Astrocyte of the spinal cord (primary cell): ENCODE results near the gene ZNF497.
A peak's percentile ranks its signal among the peaks of the same experiment; 100 is the strongest.
"Not testable (repeated sequence)": the region's sequence is repeated elsewhere in the genome, so short reads cannot be mapped to it uniquely, and the experiment has no call there.

ENCODE experiments used
- DNase-seq: peaks from one replicate; pipeline ENCODE4 v3.0.0; 2011; ENCODE audit warnings: low read depth, low spot score
- H3K4me3 ChIP-seq: 2 replicates; pipeline ENCODE4 v1.5.1; 2011; ENCODE audit warnings: low read depth, mild to moderate bottlenecking, low read length, moderate library complexity
- in situ Hi-C: cut with HindIII; loops from 2 replicates; pipeline ENCODE4 v1.10.0; 2017; ENCODE audit warnings: low sequenced_read_pairs
- TF ChIP-seq, protein P1 (sequence below): IDR thresholded peaks from 2 replicates; pipeline ENCODE4 v1.5.1; 2012; ENCODE audit warnings: low read depth, mild to moderate bottlenecking, low read length, inconsistent platforms

ZNF497 gene

DNA sequence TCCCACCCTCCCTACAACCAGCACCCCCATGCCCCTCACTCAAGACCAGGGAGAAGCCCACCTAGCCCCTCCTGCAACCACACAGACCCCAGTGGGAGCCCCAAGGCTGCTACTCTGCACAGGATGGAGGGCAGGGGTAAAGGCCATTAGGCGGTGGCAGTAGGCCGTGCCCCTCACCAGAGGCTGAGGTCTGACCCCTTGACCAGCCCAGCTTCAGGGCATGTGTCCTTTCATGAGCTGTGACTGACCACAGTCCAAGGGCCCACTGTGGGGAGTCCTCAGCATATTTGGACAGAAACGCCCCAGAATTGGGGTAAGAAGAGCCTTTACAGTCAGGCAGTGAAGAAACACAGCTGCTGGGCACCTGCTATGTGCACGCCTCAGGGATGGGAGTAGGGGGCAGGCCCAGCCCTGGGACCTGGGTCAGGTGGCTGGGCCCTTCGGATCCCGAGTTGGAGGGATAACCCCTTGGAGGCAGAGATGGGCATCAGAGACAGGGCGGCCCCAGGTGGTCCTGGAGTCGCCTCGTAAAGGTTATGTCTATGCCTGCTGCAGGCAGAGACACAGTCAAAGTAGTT lies 22.9 kb upstream of the ZNF497 start:
- no peak overlapping the region for H3K4me3 ChIP-seq
- in situ Hi-C loops = no loop called here
- TF ChIP-seq, protein P1, sequence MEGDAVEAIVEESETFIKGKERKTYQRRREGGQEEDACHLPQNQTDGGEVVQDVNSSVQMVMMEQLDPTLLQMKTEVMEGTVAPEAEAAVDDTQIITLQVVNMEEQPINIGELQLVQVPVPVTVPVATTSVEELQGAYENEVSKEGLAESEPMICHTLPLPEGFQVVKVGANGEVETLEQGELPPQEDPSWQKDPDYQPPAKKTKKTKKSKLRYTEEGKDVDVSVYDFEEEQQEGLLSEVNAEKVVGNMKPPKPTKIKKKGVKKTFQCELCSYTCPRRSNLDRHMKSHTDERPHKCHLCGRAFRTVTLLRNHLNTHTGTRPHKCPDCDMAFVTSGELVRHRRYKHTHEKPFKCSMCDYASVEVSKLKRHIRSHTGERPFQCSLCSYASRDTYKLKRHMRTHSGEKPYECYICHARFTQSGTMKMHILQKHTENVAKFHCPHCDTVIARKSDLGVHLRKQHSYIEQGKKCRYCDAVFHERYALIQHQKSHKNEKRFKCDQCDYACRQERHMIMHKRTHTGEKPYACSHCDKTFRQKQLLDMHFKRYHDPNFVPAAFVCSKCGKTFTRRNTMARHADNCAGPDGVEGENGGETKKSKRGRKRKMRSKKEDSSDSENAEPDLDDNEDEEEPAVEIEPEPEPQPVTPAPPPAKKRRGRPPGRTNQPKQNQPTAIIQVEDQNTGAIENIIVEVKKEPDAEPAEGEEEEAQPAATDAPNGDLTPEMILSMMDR = no peak
- DNase-seq = no peak

DNA sequence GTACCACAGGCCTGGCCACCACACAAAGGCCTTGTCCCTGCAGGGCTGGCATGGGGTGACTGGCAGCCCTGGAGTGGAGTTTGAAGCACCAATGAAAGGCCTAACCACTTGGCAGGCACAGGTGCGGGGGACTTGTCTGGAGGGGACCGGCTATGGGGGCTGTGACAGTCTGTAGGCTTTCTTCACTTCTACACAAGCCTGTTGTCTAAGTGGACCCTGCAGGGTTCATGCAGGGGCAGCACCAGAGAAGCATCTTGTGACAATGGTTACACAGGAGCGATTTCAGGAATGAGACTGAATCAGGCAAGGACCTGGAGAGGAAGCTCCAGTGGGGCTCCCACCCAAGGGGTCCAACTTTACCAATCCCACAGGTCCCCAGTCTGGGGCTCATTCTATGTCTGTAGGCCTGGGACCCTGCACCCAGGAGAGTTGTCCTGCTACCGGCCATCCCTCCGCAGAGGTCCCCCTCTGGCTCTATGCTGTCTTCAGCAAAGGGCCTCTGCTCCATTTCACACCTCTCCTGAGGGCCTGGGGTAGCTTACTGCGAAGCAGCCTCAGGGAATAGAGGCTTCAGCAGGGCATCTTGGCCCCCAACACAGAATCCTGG lies 20.5 kb upstream of the ZNF497 start:
- DNase-seq = no peak
- TF ChIP-seq, protein P1 = no peak
- no peak overlapping the region for H3K4me3 ChIP-seq
- in situ Hi-C loops = no loop called here

DNA sequence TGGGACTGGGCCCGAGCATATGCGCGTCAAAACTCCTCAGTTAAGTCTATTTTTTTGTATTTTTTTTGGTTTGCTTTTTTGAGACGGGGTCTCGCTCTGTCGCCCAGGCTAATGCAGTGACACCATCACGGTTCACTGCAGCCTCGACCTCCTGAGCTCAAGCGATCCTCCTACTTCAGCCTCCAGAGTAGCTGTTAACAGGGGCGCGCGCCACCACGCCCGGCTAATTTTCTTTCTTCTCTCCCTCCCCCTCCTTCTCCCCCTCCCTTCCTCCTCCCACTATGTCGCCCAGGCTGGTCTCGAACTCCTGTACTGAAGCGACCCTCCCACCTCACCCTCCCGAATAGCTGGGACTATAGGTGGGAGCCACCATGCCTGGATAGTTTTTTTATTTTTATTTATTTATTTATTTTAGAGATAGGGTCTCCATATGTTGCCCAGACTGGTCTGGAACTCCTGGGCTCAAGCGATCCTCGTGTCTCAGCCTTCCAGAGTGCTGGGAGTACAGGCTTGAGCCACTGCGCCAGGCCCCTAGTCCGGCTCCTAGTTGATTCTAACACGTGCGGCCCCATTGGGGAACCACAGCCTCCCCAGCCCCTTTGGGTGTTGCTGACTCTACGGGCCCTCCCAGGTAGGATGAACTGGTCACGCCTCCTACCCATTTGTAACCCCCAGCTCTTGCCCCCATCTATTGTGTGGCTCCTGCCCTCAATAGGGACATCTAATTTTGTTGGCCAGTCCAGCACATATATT lies 19.1 kb upstream of the ZNF497 start:
- H3K4me3 ChIP-seq = peak overlapping the region; percentile 80
- in situ Hi-C loops = no loop called here
- TF ChIP-seq, protein P1 = no peak
- DNase-seq = no peak

DNA sequence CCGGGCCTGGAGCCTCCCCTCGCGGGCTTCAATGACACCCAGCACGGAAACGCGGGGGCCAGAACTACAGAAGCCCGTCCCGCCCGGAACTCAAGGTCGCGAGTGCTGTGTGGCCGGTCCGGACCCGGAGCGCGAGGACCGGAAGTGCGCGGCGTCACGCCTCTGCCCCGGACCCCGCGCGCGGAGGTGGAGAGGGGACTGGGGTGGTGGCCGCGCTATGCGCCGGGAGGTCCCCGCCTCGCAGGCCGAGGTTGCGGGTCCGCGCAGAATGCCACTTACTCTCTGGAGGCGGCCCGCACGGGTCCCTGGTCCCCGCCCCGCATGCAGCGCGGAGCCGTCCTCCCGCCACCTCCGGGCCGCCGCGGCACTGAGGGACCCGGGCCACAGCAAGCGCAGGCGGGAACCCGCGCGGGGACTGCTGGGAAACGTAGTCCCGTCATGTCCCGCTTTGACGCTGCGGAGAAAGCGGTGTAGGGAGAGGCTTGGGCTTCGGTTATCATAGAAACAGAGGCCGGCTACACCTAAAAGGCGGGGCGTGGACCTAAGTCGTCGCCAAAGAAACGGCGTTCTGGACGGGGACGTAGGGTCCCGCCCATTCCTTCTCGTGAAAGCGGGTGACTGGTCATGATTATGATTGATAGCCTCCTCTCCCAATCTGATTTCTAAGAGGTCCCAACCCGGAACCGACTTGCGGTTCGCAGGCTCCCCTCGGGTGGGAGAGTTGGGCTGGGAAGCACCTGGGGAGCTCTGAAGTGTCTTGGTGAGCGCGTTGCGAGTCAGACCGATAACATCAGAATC lies 18.3 kb upstream of the ZNF497 start, which contains the start of gene ZNF837:
Gene ZNF837 (minus strand): TSS at position 369 of the 798 bp plus-strand sequence. CDS start 11,698 bp downstream, outside the sequence.
- in situ Hi-C loops = no loop called here
- peak within 1 kb of the TSS; percentile 80 for H3K4me3 ChIP-seq
- peak; percentile 100 for DNase-seq
- TF ChIP-seq, protein P1 = no peak

DNA sequence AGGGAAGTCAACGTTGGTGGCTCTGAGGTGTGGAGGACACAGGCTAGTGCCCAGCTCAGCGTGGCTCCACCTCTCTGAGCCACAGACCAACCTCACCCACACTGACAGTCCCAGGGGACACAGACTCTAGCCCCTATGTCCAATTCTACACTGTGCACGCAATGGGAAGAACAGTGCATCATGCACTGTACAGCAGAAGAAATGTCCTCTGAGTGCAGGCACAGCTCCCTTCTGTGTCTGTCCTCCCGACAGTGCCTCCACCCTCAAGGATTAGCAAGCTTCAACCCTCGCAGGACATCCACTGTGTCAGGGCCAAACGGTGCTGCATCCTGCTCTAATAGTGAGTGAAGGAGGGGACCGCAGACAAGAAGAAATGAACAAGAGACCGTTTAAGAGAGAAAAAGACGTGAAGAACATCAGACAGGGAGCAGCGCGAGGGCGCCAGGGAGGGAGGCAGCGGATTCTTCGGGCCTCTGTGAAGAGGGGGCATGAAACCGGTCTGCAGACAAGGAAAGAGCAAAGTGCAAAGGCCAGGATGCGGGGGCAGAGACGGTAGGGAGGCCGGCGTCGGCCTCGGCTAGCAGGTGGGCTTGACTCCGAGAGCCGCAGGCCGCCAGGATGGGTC lies 17.6 kb upstream of the ZNF497 start:
- TF ChIP-seq, protein P1 = no peak
- in situ Hi-C loops = no loop called here

DNA sequence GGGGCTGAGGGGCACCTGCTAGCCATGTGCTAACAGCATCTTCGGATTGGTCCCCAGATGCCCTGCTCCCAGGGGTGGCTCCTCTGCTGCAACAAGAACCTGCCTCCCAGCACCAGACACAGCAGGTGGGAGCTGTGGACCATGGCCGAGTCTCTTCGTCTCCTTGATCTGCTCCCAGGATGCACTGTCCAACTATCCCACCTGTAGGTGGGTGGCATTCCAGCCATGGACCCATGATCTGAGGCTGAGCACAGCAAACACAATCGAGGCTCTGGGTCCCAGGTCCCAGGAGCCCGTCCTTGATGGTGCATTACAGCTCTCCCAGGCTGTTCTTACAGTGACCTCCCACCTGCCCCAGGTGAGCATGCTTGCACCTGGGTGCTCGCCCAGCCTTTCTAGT lies 16.7 kb upstream of the ZNF497 start:
- no peak overlapping the region for H3K4me3 ChIP-seq
- TF ChIP-seq, protein P1 = no peak
- DNase-seq = no peak
- in situ Hi-C loops = no loop called here

More for the DNA sequence above, 17.6 kb upstream of the ZNF497 start:
- no peak for DNase-seq
- H3K4me3 ChIP-seq = peak overlapping the region; percentile 80

DNA sequence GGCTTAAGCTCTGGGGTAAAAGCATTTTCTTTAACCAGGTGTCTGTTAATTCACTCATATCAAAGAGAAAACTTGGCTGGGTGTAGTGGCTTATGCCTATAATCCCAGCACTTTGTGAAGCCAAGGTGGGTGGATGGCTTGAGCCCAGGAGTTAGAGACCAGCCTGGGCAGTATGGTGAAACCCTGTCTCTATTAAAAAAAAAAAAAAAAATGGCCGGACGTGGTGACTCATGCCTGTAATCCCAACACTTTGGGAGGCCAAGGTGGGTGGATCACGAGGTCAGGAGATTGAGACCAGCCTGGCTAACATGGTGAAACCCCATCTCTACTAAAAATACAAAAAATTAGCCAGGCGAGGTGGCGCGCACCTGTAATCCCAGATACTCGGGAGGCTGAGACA lies 14.2 kb upstream of the ZNF497 start:
- H3K4me3 ChIP-seq, in situ Hi-C loops, DNase-seq: not testable (repeated sequence)
